HG02798 (cell line): Measurements from ENCODE around the gene KCTD17.
"Not testable (repeated sequence)": the region's sequence is repeated elsewhere in the genome, so short reads cannot be mapped to it uniquely, and the experiment has no call there.

Experiments
- ATAC-seq: cut with Tn5 transposase; IDR thresholded peaks from one replicate; pipeline ENCODE4 v1.9.1; 2021; ENCODE audit warnings: mild to moderate bottlenecking; ENCODE audit not compliant: unreplicated experiment, poor library complexity

The KCTD17 gene

GRCh38 chr22:37057796-37058510 lies 6.4 kb downstream of the KCTD17 start:
- ATAC-seq: no peak

GRCh38 chr22:37058917-37059701 lies 7.6 kb downstream of the KCTD17 start:
- ATAC-seq: no peak

GRCh38 chr22:37059876-37060449 lies 8.4 kb downstream of the KCTD17 start:
- no peak for ATAC-seq

- no peak for ATAC-seq
These were observed 9.5 kb downstream of the KCTD17 start for GRCh38 chr22:37060801-37061610.

GRCh38 chr22:37061611-37062375 lies 10.3 kb downstream of the KCTD17 start:
- no peak for ATAC-seq

GRCh38 chr22:37062376-37062675 lies 10.8 kb downstream of the KCTD17 start:
- ATAC-seq: no peak

GRCh38 chr22:37062702-37063381 lies 11.3 kb downstream of the KCTD17 start:
- no peak for ATAC-seq

GRCh38 chr22:37063431-37064420 lies 12.2 kb downstream of the KCTD17 start:
- no peak for ATAC-seq

GRCh38 chr22:37064553-37064952 lies 13.0 kb downstream of the KCTD17 start:
- no peak for ATAC-seq

- no peak for ATAC-seq
These were observed 13.6 kb downstream of the KCTD17 start for GRCh38 chr22:37065180-37065579.

- ATAC-seq: no peak
These were observed 14.4 kb downstream of the KCTD17 start for GRCh38 chr22:37065961-37066360.

GRCh38 chr22:37067428-37067827 lies 15.9 kb downstream of the KCTD17 start:
- ATAC-seq: no peak

- no peak for ATAC-seq
These were observed 17.3 kb downstream of the KCTD17 start for GRCh38 chr22:37068859-37069258.

GRCh38 chr22:37069319-37069718 lies 17.8 kb downstream of the KCTD17 start:
- ATAC-seq: no peak

GRCh38 chr22:37069719-37070118 lies 18.2 kb downstream of the KCTD17 start:
- no peak for ATAC-seq

- no peak for ATAC-seq
These were observed 18.8 kb downstream of the KCTD17 start for GRCh38 chr22:37070334-37070733.

- no peak for ATAC-seq
These were observed 19.2 kb downstream of the KCTD17 start for GRCh38 chr22:37070744-37071143.

- ATAC-seq: not testable (repeated sequence)
These were observed 20.5 kb downstream of the KCTD17 start for GRCh38 chr22:37071850-37072592.
